Sigmoid colon (tissue), 7 donors: Measurements from ENCODE around the gene FOXP1. TPM values are rescaled to one million over a fixed set of nuclear protein-coding genes. Genes with fewer than 3 reads are reported as not detected.
A peak's percentile ranks its signal among the peaks of the same experiment; 100 is the strongest.

Source experiments
- DNase-seq: peaks from one replicate; pipeline ENCODE4 v3.0.0-alpha.2; 2019
- H3K27ac ChIP-seq, 4 donors: fragments of 200-600 bp; sonication (generic); one replicate each; pipeline ENCODE4 v1.5.1; 2016 to 2019; ENCODE audit warnings: mild to moderate bottlenecking in 1 of 4
- H3K27me3 ChIP-seq, 3 donors: fragments of 200-600 bp; sonication (generic); one replicate each; pipeline ENCODE4 v1.5.1; 2019; ENCODE audit warnings: mild to moderate bottlenecking in 1 of 3
- H3K36me3 ChIP-seq, 4 donors: fragments of 200-600 bp; sonication (generic); one replicate each; pipeline ENCODE4 v1.5.1; 2016 to 2019
- H3K4me1 ChIP-seq, 4 donors: fragments of 200-600 bp; sonication (generic); one replicate each; pipeline ENCODE4 v1.5.1; 2017 to 2019
- H3K4me3 ChIP-seq, 4 donors: fragments of 200-600 bp; sonication (generic); one replicate each; pipeline ENCODE4 v1.5.1; 2017 to 2019; ENCODE audit warnings: mild to moderate bottlenecking in 2 of 4, moderate library complexity in 1 of 4
- H3K9me3 ChIP-seq, 4 donors: fragments of 200-600 bp in 3 of 4; sonication (generic) in 3 of 4; one replicate each; pipeline versions ENCODE4 v1.5.1 to v1.6.1; 2013 to 2019
- CTCF ChIP-seq, 4 experiments: fragments of 450-650 bp in 3 of 4; fragments of 200-600 bp in 1 of 4; IDR thresholded peaks; one replicate each; pipeline ENCODE4 v1.5.1; 2016 to 2019; ENCODE audit warnings: antibody characterized with exemption in 4 of 4, mild to moderate bottlenecking in 3 of 4, moderate library complexity in 2 of 4
- EP300 ChIP-seq, 4 donors: sonication (generic); formaldehyde crosslinking; IDR thresholded peaks; one replicate each; pipeline ENCODE4 v1.6.1; 2017; ENCODE audit warnings: antibody characterized with exemption in 4 of 4
- POLR2A ChIP-seq, 2 donors: fragments of 450-650 bp; IDR thresholded peaks; one replicate each; pipeline ENCODE4 v1.6.1; 2016; ENCODE audit warnings: antibody characterized with exemption in 2 of 2, mild to moderate bottlenecking in 2 of 2, moderate library complexity in 2 of 2
- POLR2AphosphoS5 ChIP-seq, 4 donors: sonication (generic); formaldehyde crosslinking; IDR thresholded peaks; one replicate each; pipeline ENCODE4 v1.6.1; 2017; ENCODE audit warnings: antibody characterized with exemption in 4 of 4
- WGBS, 2 donors: extraction: QIAGEN DNeasy Blood & Tissue Kit; methylation state at CpG; one replicate each; pipeline ENCODE4 v1.1.7; 2013; 5-methylcytosine and 5-hydroxymethylcytosine counted together
- intact Hi-C: fragments of 100-400 bp; cut with DNase I; formaldehyde crosslinking; loops from one replicate; pipeline ENCODE4 v1.15.1; 2023
- polyA plus RNA-seq, 3 donors: library from polyadenylated mRNA; stranded (reverse); fragments of 200-250 nt; gene quantifications; one replicate each; pipeline ENCODE4 v1.2.3, GENCODE V29; 2013
- total RNA-seq, 4 donors: library from RNA; depleted of rRNA; stranded (reverse); fragments of >200 nt; gene quantifications; one replicate each; pipeline ENCODE4 v1.1.0, GENCODE V29; 2016
- donor health status: healthy with polysubstance abuse.
- donor health status: Bipolar disorder and iron deficiency.
- donor health status: healthy.

FOXP1 gene
- total and polyA plus RNA-seq, 7 donors, result 13.8 to 232 (median 139) TPM

DNA sequence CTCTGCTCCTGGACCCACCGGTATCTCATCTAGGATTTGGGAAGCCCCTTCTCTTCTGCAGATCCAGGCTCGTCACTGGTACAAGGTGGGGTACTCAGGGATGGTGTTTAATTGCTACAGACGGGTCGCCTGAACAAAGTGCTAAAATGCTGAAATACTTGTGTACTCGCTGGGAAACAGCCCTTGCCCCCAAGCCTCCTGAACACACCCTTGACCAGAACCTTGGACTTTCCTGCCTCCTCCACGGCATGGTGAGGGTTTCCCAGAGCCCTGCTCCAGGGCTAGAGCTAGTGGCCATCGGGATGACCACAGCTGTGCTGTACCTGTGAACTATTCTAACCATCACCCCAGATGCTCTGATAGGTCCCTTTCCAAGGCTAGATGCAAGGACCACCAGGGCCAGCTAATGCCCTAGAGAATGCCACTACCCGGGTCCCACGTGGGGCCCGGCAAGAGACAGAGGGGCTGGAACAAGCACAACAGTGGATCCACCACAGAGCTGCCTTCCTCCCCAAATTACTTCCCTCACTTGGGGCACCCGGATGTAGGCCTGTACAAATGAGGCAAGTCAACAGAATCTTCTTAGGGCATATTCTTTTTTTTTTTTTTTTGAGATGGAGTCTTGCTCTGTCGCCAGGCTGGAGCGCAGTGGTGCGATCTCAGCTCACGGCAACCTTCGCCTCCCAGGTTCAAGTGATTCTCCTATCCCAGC, 267.3 kb downstream of the FOXP1 start:
- intact Hi-C loops, result no loop called here
- H3K36me3 ChIP-seq, result no peaks in the 10 kb centered on the region
- H3K4me3 ChIP-seq, result no peak overlapping the region
- WGBS, 2 donors, result 87 to 88% methylated on average over 16 of the region's 16 CpGs
- peaks cover 0 to 69% (median 52%) of the 10 kb centered on the region in 4 donors for H3K4me1 ChIP-seq
- no peak for TF ChIP-seq POLR2A (IDR thresholded peaks at IDR 0.05)
- no peak for TF ChIP-seq EP300 (IDR thresholded peaks at IDR 0.05)
- no peak for TF ChIP-seq CTCF (IDR thresholded peaks at IDR 0.05)
- no peak for TF ChIP-seq POLR2AphosphoS5 (IDR thresholded peaks at IDR 0.05)
- no peaks in the 10 kb centered on the region for H3K9me3 ChIP-seq
- DNase-seq, result no peak
- H3K27me3 ChIP-seq, result no peaks in the 10 kb centered on the region
- H3K27ac ChIP-seq, result peak overlapping the region in 2 of 4 donors; percentile 1 to 19

DNA sequence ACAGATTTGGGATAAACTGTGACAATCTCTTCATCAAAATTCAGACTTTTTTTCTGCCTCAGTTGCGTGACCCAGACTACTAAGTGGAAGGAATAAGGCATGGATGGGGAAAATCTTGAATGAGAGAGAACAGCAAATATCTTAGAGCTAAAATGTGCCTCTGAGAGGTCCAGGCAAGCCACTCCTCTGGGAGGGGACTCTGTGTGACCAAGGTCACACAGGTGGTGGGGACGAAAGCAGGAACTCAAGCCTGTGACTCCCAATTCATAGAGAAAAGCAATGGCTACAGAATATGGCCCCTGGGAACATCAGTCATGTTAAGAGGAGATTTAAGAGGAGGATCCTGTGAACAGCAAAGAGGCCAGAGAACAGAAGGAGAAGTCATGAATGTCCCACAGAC, 268.1 kb downstream of the FOXP1 start:
- H3K27me3 ChIP-seq, result no peaks in the 10 kb centered on the region
- peaks cover 0 to 77% (median 60%) of the 10 kb centered on the region in 4 donors for H3K4me1 ChIP-seq
- TF ChIP-seq EP300 (IDR thresholded peaks at IDR 0.05), result no peak
- TF ChIP-seq CTCF (IDR thresholded peaks at IDR 0.05), result no peak
- no peak for TF ChIP-seq POLR2A (IDR thresholded peaks at IDR 0.05)
- no peak for TF ChIP-seq POLR2AphosphoS5 (IDR thresholded peaks at IDR 0.05)
- no peak overlapping the region for H3K27ac ChIP-seq
- H3K4me3 ChIP-seq, result no peak overlapping the region
- H3K36me3 ChIP-seq, result no peaks in the 10 kb centered on the region
- no peak for DNase-seq
- H3K9me3 ChIP-seq, result no peaks in the 10 kb centered on the region
- intact Hi-C loops, result no loop called here
- WGBS, 2 donors, result 73 to 84% methylated on average over 2 of the region's 2 CpGs

DNA sequence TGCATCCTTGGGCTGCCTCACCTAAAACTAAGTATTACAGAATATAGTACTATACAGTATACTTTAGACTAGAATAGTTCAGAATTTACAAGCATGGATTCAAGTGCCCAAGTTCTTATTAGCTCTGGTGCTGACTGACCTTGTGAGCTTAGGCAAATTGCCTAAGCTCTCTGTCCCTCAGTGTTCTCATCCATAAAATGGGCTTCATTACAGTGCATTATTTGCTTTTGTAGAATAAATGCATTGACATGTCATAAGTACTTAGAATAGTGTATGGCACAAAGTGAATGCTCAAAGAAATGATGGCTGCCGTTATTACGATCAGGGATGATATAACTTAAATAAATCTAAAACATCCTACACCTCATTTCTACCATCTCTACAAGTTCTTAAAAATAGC, 269.7 kb downstream of the FOXP1 start:
- no peak overlapping the region for H3K27ac ChIP-seq
- WGBS, 2 donors, result 97 to 98% methylated on average over 2 of the region's 2 CpGs
- H3K4me1 ChIP-seq, result peaks cover 0 to 77% (median 57%) of the 10 kb centered on the region in 4 donors
- TF ChIP-seq POLR2AphosphoS5 (IDR thresholded peaks at IDR 0.05), result no peak
- no peak for TF ChIP-seq CTCF (IDR thresholded peaks at IDR 0.05)
- TF ChIP-seq POLR2A (IDR thresholded peaks at IDR 0.05), result no peak
- TF ChIP-seq EP300 (IDR thresholded peaks at IDR 0.05), result no peak
- no peaks in the 10 kb centered on the region for H3K9me3 ChIP-seq
- no peak for DNase-seq
- H3K27me3 ChIP-seq, result no peaks in the 10 kb centered on the region
- no peak overlapping the region for H3K4me3 ChIP-seq
- no peaks in the 10 kb centered on the region for H3K36me3 ChIP-seq
- intact Hi-C loops, result loop anchor here (5.0 kb wide), 2 partner anchors 343 to 368 kb away; no protein-coding TSS in a partner anchor

DNA sequence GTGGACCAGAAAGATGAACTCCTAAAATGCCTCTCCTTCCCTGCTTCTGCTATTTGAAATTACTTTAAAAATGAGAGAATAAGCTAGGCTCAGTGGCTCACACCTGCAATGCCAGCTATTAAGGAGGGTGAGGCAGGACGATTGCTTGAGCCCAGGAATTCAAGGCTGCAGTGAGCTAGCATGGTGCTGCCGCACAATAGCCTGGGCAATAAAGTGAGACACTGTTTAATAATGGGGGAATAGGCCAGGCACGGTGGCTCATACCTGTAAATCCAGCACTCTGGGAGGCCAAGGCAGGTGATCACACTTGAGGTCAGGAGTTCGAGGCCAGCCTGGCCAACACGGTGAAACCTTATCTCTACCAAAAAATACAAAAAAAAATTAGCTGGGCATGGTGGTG, 271.1 kb downstream of the FOXP1 start:
- Histone ChIP-seq H3K4me1 (peaks cover 0 to 69% (median 49%) of the 10 kb centered on the region in 4 donors), H3K4me3 (no peak overlapping the region), H3K36me3 (no peaks in the 10 kb centered on the region), H3K9me3 (no peaks in the 10 kb centered on the region), H3K27ac (peak overlapping the region; percentile 28 to 79 (median 77)), H3K27me3 (no peaks in the 10 kb centered on the region)
- 33 to 77% methylated on average over 5 of the region's 5 CpGs for whole genome bisulfite sequencing, 2 donors
- intact Hi-C loops, result loop anchor here (5.0 kb wide), 2 partner anchors 345 to 370 kb away; no protein-coding TSS in a partner anchor
- TF ChIP-seq POLR2AphosphoS5 (IDR thresholded peaks at IDR 0.05), result no peak
- TF ChIP-seq CTCF (IDR thresholded peaks at IDR 0.05), result no peak
- DNase-seq, result no peak
